Right lobe of liver (tissue), 4 donors: ENCODE measurements around the gene BOD1.

Experiments used
- POLR2A ChIP-seq: fragments of 450-650 bp; IDR thresholded peaks from one replicate; pipeline ENCODE4 v1.6.1; 2017; ENCODE audit warnings: antibody characterized with exemption, mild to moderate bottlenecking
- TF ChIP-seq, protein P1 (sequence below), 4 donors: fragments of 200-600 bp in 3 of 4; fragments of 450-650 bp in 1 of 4; IDR thresholded peaks; one replicate each; pipeline versions ENCODE4 v1.5.1 to v1.8.0; 2016 to 2022; ENCODE audit warnings: antibody characterized with exemption in 4 of 4, mild to moderate bottlenecking in 2 of 4
- donor health status: DM: no; HTN: no; CAD: no.
- donor health status: DM: no; HTN: no; CAD: no.
- donor health status: DM: no; HTN: yes; CAD: no.

DNA sequence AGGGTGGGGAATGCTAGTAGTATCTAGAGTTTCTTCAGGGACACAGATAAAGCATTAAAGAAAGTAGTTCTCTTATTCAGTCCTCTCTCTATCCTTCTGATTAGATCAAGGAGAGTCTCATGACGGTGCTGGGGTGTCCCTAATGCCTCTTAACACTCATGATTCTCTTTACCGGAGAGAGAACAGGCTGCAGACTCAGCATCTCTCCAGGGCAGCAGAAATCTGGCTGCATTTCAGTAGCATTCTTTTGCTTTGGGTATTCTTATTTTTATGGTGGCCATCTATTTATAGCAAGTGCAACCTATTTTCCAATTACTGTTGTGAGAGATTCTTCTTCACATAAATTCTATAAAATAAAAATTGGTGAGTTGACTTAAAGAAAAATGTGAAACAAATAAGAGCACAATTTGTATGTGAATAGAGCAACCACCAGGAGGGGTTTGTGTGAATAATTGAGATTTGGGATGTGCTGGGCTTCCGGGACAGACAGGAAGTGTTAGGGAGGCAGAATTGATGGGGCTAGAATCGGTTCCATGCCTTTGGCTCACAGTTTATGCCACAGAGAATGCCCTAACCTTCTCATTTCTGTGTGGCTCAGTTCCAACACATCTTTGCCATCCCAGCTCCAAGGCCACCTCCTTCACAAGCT lies 23.8 kb upstream of the BOD1 start:
- TF ChIP-seq, protein P1, sequence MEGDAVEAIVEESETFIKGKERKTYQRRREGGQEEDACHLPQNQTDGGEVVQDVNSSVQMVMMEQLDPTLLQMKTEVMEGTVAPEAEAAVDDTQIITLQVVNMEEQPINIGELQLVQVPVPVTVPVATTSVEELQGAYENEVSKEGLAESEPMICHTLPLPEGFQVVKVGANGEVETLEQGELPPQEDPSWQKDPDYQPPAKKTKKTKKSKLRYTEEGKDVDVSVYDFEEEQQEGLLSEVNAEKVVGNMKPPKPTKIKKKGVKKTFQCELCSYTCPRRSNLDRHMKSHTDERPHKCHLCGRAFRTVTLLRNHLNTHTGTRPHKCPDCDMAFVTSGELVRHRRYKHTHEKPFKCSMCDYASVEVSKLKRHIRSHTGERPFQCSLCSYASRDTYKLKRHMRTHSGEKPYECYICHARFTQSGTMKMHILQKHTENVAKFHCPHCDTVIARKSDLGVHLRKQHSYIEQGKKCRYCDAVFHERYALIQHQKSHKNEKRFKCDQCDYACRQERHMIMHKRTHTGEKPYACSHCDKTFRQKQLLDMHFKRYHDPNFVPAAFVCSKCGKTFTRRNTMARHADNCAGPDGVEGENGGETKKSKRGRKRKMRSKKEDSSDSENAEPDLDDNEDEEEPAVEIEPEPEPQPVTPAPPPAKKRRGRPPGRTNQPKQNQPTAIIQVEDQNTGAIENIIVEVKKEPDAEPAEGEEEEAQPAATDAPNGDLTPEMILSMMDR (IDR thresholded peaks at IDR 0.05), result no peak
- TF ChIP-seq POLR2A, result no peak
